Activated CD4-positive, alpha-beta T cell treated with anti-CD3 and anti-CD28 coated beads for 36 hours (primary cell): ENCODE data around the gene KCNIP4. TPM values are rescaled to one million over a fixed set of nuclear protein-coding genes. Genes with fewer than 3 reads are reported as not detected.

Experiments used
- ATAC-seq: fragments of 200-7000 bp; cut with Tn5 transposase; one replicate; pipeline ENCODE4 v1.10.0; 2021; ENCODE audit warnings: mild to moderate bottlenecking, moderate library complexity
- CTCF ChIA-PET: fragments of 350-600 bp; sonication (Branson Sonifier 250); formaldehyde crosslinking; loops from one replicate; lab custom pipeline; 2021; ENCODE audit warnings: antibody characterized with exemption; lab: Charles Lee
- POLR2A ChIA-PET: fragments of 350-600 bp; sonication (Branson Sonifier 250); formaldehyde crosslinking; loops from one replicate; lab custom pipeline; 2021; ENCODE audit warnings: antibody characterized with exemption, inconsistent platforms; lab: Charles Lee
- DNase-seq: peaks from one replicate; pipeline ENCODE4 v3.0.0-alpha.2; 2020
- H3K27ac Mint-ChIP-seq: one replicate; pipeline ENCODE4 v1.8.0; 2021; ENCODE audit warnings: mixed read lengths
- H3K27me3 Mint-ChIP-seq: one replicate; pipeline ENCODE4 v1.8.0; 2021; ENCODE audit warnings: mixed read lengths
- H3K36me3 Mint-ChIP-seq: one replicate; pipeline ENCODE4 v1.8.0; 2021; ENCODE audit warnings: low read depth, mixed read lengths
- H3K4me1 Mint-ChIP-seq: one replicate; pipeline ENCODE4 v1.8.0; 2021; ENCODE audit warnings: mixed read lengths
- H3K4me3 Mint-ChIP-seq: one replicate; pipeline ENCODE4 v1.8.0; 2021; ENCODE audit warnings: mild to moderate bottlenecking, moderate library complexity, mixed read lengths
- H3K9me3 Mint-ChIP-seq: one replicate; pipeline ENCODE4 v1.8.0; 2021; ENCODE audit warnings: low read depth, mixed read lengths
- intact Hi-C, 2 experiments: fragments of 100-400 bp; cut with DNase I in 1 of 2; cut with micrococcal nuclease in 1 of 2; formaldehyde crosslinking; loops; one replicate each; pipeline versions ENCODE4 v1.14.2 to v1.15.1; 2022 to 2024; cut with DNase I, micrococcal nuclease
- microRNA-seq: library from miRNA; unstranded; fragments of <30 nt; microRNA quantifications from one replicate; pipeline ENCODE4 v1.2.0, GENCODE V29; 2021; ENCODE audit warnings: borderline replicate concordance
- total RNA-seq, 2 experiments: library from RNA; stranded (reverse); gene quantifications; one replicate each; pipeline ENCODE4 v1.2.3, GENCODE V29; 2021

The KCNIP4 gene
- total RNA-seq, 2 experiments from 2014 or later = not detected

- ATAC-seq (no peak), DNase-seq (no peak)
- intact Hi-C loops = loop anchor here in 1 of 2 experiments (10.0 kb wide), 1 partner anchor 135 kb away; no protein-coding TSS in a partner anchor
- Mint-ChIP-seq H3K27me3 (peaks cover 22% of the 10 kb centered on the region), H3K9me3 (no peaks in the 10 kb centered on the region), H3K36me3 (no peaks in the 10 kb centered on the region), H3K27ac (no peak overlapping the region), H3K4me3 (no peak overlapping the region), H3K4me1 (no peaks in the 10 kb centered on the region)
- ChIA-PET POLR2A (no interaction called here), CTCF (no interaction called here)
Observed at GRCh38 chr4:20679951-20680350, 1268.6 kb downstream of the KCNIP4 start.

Small RNA genes lying within 50 kb of the gene (microRNA-seq; reads per million reads assigned to microRNA genes)
- not detected for gene MIR7978
